Prostate gland (tissue), 2 donors: Measurements from ENCODE around the gene IRGQ. TPM values are rescaled to one million over a fixed set of nuclear protein-coding genes. Genes with fewer than 3 reads are reported as not detected.

Source experiments
- DNase-seq: peaks from one replicate; pipeline ENCODE4 v3.0.0-alpha.2; 2019; ENCODE audit warnings: low spot score
- H3K27ac ChIP-seq, 2 donors: fragments of 200-600 bp; sonication (generic); 2 replicates each; pipeline ENCODE4 v1.5.1; 2017 to 2019
- H3K27me3 ChIP-seq: fragments of 200-600 bp; sonication (generic); replicated peaks from 2 replicates; pipeline ENCODE4 v1.5.1; 2019; ENCODE audit not compliant: insufficient read depth
- H3K36me3 ChIP-seq, 2 donors: fragments of 200-600 bp; sonication (generic); 1 replicate in 1 of 2; 2 replicates in 1 of 2; pipeline versions ENCODE4 v1.5.1 to v1.8.1; 2017 to 2019
- H3K4me1 ChIP-seq: fragments of 200-600 bp; sonication (generic); replicated peaks from 2 replicates; pipeline ENCODE4 v1.5.1; 2019
- H3K4me3 ChIP-seq, 2 donors: fragments of 200-600 bp; sonication (generic); 2 replicates each; pipeline ENCODE4 v1.5.1; 2017 to 2019
- H3K9me3 ChIP-seq: fragments of 200-600 bp; sonication (generic); 2 replicates; pipeline ENCODE4 v1.5.1; 2017
- POLR2A ChIP-seq: fragments of 450-650 bp; IDR thresholded peaks from one replicate; pipeline ENCODE4 v1.6.1; 2016; ENCODE audit warnings: antibody characterized with exemption, mild to moderate bottlenecking
- POLR2AphosphoS5 ChIP-seq: sonication (generic); formaldehyde crosslinking; IDR thresholded peaks from one replicate; pipeline ENCODE4 v1.6.1; 2017; ENCODE audit warnings: antibody characterized with exemption
- WGBS: methylation state at CpG from one replicate; pipeline ENCODE4 v1.1.5; 2018; 5-methylcytosine and 5-hydroxymethylcytosine counted together
- intact Hi-C: fragments of 100-400 bp; cut with DNase I; formaldehyde crosslinking; loops from one replicate; pipeline ENCODE4 v1.14.2; 2022
- total RNA-seq, 2 donors: library from RNA; depleted of rRNA; stranded (reverse); fragments of >200 nt; gene quantifications; one replicate each; pipeline ENCODE4 v1.1.0, GENCODE V29; 2016
- TF ChIP-seq, protein P1 (sequence below), 4 experiments: fragments of 200-600 bp in 2 of 4; fragments of 450-650 bp in 2 of 4; sonication (generic) in 2 of 4; IDR thresholded peaks; 1 replicate in 3 of 4; 2 replicates in 1 of 4; pipeline ENCODE4 v1.5.1; 2016 to 2019; ENCODE audit warnings: antibody characterized with exemption in 4 of 4, mild to moderate bottlenecking in 2 of 4, moderate library complexity in 2 of 4

Gene IRGQ
- total RNA-seq, 2 donors from 2014 or later = 28.3 to 30.4 TPM

- Histone ChIP-seq H3K27me3 (no peaks in the 10 kb centered on the region), H3K9me3 (no peaks in the 10 kb centered on the region), H3K4me1 (no peaks in the 10 kb centered on the region), H3K36me3 (no peaks in the 10 kb centered on the region), H3K4me3 (no peak overlapping the region), H3K27ac (no peak overlapping the region)
- no peak for TF ChIP-seq POLR2AphosphoS5
- no peak for TF ChIP-seq POLR2A
- TF ChIP-seq, protein P1, sequence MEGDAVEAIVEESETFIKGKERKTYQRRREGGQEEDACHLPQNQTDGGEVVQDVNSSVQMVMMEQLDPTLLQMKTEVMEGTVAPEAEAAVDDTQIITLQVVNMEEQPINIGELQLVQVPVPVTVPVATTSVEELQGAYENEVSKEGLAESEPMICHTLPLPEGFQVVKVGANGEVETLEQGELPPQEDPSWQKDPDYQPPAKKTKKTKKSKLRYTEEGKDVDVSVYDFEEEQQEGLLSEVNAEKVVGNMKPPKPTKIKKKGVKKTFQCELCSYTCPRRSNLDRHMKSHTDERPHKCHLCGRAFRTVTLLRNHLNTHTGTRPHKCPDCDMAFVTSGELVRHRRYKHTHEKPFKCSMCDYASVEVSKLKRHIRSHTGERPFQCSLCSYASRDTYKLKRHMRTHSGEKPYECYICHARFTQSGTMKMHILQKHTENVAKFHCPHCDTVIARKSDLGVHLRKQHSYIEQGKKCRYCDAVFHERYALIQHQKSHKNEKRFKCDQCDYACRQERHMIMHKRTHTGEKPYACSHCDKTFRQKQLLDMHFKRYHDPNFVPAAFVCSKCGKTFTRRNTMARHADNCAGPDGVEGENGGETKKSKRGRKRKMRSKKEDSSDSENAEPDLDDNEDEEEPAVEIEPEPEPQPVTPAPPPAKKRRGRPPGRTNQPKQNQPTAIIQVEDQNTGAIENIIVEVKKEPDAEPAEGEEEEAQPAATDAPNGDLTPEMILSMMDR (IDR thresholded peaks at IDR 0.05) = no peak
- no peak for DNase-seq
- 60% methylated on average over 9 of the region's 9 CpGs for WGBS
- intact Hi-C loops = no loop called here
Measured at GRCh38 chr19:43564800-43565199, 31.1 kb downstream of the IRGQ start.

DNA sequence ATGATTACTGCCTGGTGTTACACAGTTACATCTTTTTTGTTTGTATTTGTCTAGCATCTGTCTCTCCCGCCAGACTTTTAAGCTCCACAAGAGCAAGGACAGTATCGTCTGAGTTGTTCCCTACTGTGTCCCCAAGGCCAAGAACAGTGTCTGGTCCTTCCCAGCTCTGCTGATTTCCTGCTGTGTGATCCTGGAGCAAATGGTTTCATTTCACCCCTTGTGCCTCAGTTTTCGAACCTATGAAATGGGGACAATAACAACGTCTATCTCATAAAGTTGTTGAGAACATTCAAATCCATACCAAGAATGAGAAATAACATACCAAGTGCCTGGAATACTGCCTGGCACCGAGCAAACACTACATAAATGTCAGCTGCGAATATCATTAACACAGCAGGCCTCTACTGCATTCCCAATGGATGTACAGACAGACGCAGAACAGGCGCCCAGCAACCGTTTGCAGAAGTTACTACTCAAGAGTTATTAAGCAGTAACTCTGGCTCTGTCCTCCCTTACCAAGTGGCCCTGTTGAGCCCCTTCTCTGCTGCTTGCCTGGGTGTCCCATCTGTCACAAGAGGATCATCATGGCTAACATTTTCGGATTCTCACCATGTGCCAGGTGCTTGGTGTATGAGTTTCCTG is 32.0 kb downstream of the IRGQ start:
- intact Hi-C loops = no loop called here
- H3K27ac ChIP-seq = no peak overlapping the region
- H3K36me3 ChIP-seq = no peaks in the 10 kb centered on the region
- no peaks in the 10 kb centered on the region for H3K4me1 ChIP-seq
- 93% methylated on average over 10 of the region's 10 CpGs for WGBS
- no peaks in the 10 kb centered on the region for H3K9me3 ChIP-seq
- no peaks in the 10 kb centered on the region for H3K27me3 ChIP-seq
- no peak overlapping the region for H3K4me3 ChIP-seq
- TF ChIP-seq, protein P1 (IDR thresholded peaks at IDR 0.05) = no peak
- TF ChIP-seq POLR2AphosphoS5 = no peak
- TF ChIP-seq POLR2A = no peak
- DNase-seq = no peak

DNA sequence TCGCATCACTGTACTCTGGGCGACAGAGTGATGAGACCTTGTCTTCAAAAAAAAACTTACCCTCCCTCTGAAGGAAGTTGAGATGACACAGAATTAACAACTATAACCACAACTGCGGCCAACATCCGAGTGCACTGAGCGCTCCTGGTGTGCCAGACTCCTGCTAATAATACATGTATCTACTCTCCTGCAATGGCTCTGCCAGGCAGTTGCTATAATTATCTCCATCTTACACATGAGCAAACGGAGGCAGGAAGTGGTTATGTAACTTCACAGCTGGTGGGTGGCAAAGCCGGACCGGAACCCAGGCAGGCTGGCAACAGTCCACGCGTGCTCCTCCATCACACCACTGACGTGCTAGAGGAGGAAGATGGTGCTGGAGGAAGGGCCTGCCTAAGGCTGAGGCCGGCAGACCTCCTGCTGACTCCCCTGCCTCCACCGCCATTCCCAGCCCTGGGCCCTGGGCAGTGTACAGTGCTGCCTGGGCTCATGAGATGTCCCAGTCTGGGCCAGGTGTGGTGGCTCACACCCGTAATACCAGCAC is 33.2 kb downstream of the IRGQ start:
- no peak overlapping the region for H3K4me3 ChIP-seq
- H3K27ac ChIP-seq = no peak overlapping the region
- no peaks in the 10 kb centered on the region for H3K9me3 ChIP-seq
- no peaks in the 10 kb centered on the region for H3K36me3 ChIP-seq
- TF ChIP-seq POLR2AphosphoS5 (no peak), POLR2A (no peak)
- TF ChIP-seq, protein P1 (IDR thresholded peaks at IDR 0.05) = no peak
- no peaks in the 10 kb centered on the region for H3K27me3 ChIP-seq
- no peaks in the 10 kb centered on the region for H3K4me1 ChIP-seq
- 67% methylated on average over 14 of the region's 14 CpGs for whole genome bisulfite sequencing
- intact Hi-C loops = no loop called here
- no peak for DNase-seq

DNA sequence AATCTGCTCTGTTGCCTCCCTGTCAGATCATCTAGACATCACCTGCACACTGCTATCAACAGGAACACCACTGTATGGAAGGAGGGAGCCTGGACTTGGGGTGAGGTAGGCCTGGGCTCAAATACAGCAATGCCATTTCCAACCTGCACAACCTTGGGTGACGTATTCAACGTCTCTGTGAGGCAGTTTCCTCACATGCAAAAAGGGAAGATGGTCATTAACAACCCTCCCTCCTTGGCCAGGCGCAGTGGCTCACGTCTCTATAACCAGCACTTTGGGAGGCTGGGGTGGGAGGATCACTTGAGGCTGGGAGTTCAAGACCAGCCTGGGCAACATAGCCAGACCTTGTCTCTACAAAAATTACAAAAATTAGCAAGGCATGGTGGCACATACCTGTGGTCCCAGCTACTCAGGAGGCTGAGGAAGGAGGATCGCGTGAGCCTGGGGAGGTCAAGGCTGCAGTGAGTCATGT is 33.7 kb downstream of the IRGQ start:
- intact Hi-C loops = no loop called here
- no peaks in the 10 kb centered on the region for H3K36me3 ChIP-seq
- 79% methylated on average over 6 of the region's 6 CpGs for whole genome bisulfite sequencing
- no peak overlapping the region for H3K27ac ChIP-seq
- H3K27me3 ChIP-seq = no peaks in the 10 kb centered on the region
- no peak for DNase-seq
- TF ChIP-seq, protein P1 (IDR thresholded peaks at IDR 0.05) = no peak
- TF ChIP-seq POLR2AphosphoS5 = no peak
- TF ChIP-seq POLR2A = no peak
- H3K4me3 ChIP-seq = no peak overlapping the region
- no peaks in the 10 kb centered on the region for H3K9me3 ChIP-seq
- H3K4me1 ChIP-seq = no peaks in the 10 kb centered on the region
